ENCODE results near the gene SENP7. TPM values are rescaled to one million over a fixed set of nuclear protein-coding genes. Genes with fewer than 3 reads are reported as not detected.
A peak's percentile ranks its signal among the peaks of the same experiment; 100 is the strongest.

The SENP7 gene
- total and polyA plus RNA-seq, 7 donors, result 2.1 to 33.5 (median 20.2) TPM

GRCh38 chr3:101512396-101512645 lies 691 bp downstream of the SENP7 start:
- Histone ChIP-seq H3K4me3 (peak overlapping the region; percentile 76 to 88 (median 82)), H3K36me3 (no peaks in the 10 kb centered on the region), H3K4me1 (peaks cover 0 to 22% (median 14%) of the 10 kb centered on the region in 4 donors), H3K27ac (peak overlapping the region; percentile 94 to 96 (median 95)), H3K9me3 (no peaks in the 10 kb centered on the region), H3K27me3 (no peaks in the 10 kb centered on the region)
- WGBS, 2 donors, result 0 to 1% methylated on average over 9 of the region's 9 CpGs
- DNase-seq, result no peak
- no peak for TF ChIP-seq EP300 (IDR thresholded peaks at IDR 0.05)
- no peak for TF ChIP-seq POLR2AphosphoS5 (IDR thresholded peaks at IDR 0.05)
- no peak for TF ChIP-seq POLR2A (IDR thresholded peaks at IDR 0.05)
- no peak for TF ChIP-seq CTCF (IDR thresholded peaks at IDR 0.05)
- intact Hi-C loops (cut with DNase I), result loop anchor here (2.0 kb wide), 2 partner anchors 48 to 164 kb away; partner anchors contain the start of genes TRMT10C and ZBTB11

GRCh38 chr3:101509811-101510210 lies 3.2 kb downstream of the SENP7 start:
- no peaks in the 10 kb centered on the region for H3K9me3 ChIP-seq
- H3K27me3 ChIP-seq, result no peaks in the 10 kb centered on the region
- H3K27ac ChIP-seq, result no peak overlapping the region
- intact Hi-C loops (cut with DNase I), result no loop called here
- WGBS, 2 donors, result 86 to 92% methylated on average over 3 of the region's 3 CpGs
- H3K4me3 ChIP-seq, result no peak overlapping the region
- peaks cover 0 to 6% (median 0%) of the 10 kb centered on the region in 4 donors for H3K36me3 ChIP-seq
- TF ChIP-seq POLR2AphosphoS5 (IDR thresholded peaks at IDR 0.05) (no peak), CTCF (IDR thresholded peaks at IDR 0.05) (no peak), EP300 (IDR thresholded peaks at IDR 0.05) (no peak), POLR2A (IDR thresholded peaks at IDR 0.05) (no peak)
- H3K4me1 ChIP-seq, result peaks cover 0 to 22% (median 14%) of the 10 kb centered on the region in 4 donors
- no peak for DNase-seq

GRCh38 chr3:101509281-101509680 lies 3.7 kb downstream of the SENP7 start:
- TF ChIP-seq EP300 (IDR thresholded peaks at IDR 0.05), result no peak
- TF ChIP-seq POLR2AphosphoS5 (IDR thresholded peaks at IDR 0.05), result no peak
- TF ChIP-seq POLR2A (IDR thresholded peaks at IDR 0.05), result no peak
- TF ChIP-seq CTCF (IDR thresholded peaks at IDR 0.05), result no peak
- intact Hi-C loops (cut with DNase I), result no loop called here
- Histone ChIP-seq H3K9me3 (no peaks in the 10 kb centered on the region), H3K36me3 (peaks cover 0 to 6% (median 0%) of the 10 kb centered on the region in 4 donors), H3K4me1 (peaks cover 0 to 22% (median 14%) of the 10 kb centered on the region in 4 donors), H3K27ac (no peak overlapping the region), H3K4me3 (no peak overlapping the region), H3K27me3 (no peaks in the 10 kb centered on the region)
- 84 to 87% methylated on average over 3 of the region's 3 CpGs for WGBS, 2 donors
- DNase-seq, result no peak

GRCh38 chr3:101501783-101502182 lies 11.2 kb downstream of the SENP7 start:
- peaks cover 0 to 8% (median 0%) of the 10 kb centered on the region in 4 donors for H3K4me1 ChIP-seq
- DNase-seq, result no peak
- H3K27ac ChIP-seq, result no peak overlapping the region
- TF ChIP-seq EP300 (IDR thresholded peaks at IDR 0.05), result no peak
- no peak for TF ChIP-seq POLR2AphosphoS5 (IDR thresholded peaks at IDR 0.05)
- TF ChIP-seq CTCF (IDR thresholded peaks at IDR 0.05), result no peak
- TF ChIP-seq POLR2A (IDR thresholded peaks at IDR 0.05), result no peak
- peaks cover 0 to 24% (median 0%) of the 10 kb centered on the region in 4 donors for H3K36me3 ChIP-seq
- no peak overlapping the region for H3K4me3 ChIP-seq
- intact Hi-C loops (cut with DNase I), result no loop called here
- H3K9me3 ChIP-seq, result no peaks in the 10 kb centered on the region
- no peaks in the 10 kb centered on the region for H3K27me3 ChIP-seq
- whole genome bisulfite sequencing, 2 donors, result 81 to 85% methylated on average over 3 of the region's 3 CpGs

- Histone ChIP-seq H3K4me3 (no peak overlapping the region), H3K4me1 (peaks cover 0 to 8% (median 0%) of the 10 kb centered on the region in 4 donors), H3K9me3 (no peaks in the 10 kb centered on the region), H3K27ac (no peak overlapping the region), H3K36me3 (peaks cover 0 to 18% (median 0%) of the 10 kb centered on the region in 4 donors), H3K27me3 (no peaks in the 10 kb centered on the region)
- TF ChIP-seq EP300 (IDR thresholded peaks at IDR 0.05), result no peak
- no peak for TF ChIP-seq POLR2AphosphoS5 (IDR thresholded peaks at IDR 0.05)
- TF ChIP-seq CTCF (IDR thresholded peaks at IDR 0.05), result no peak
- TF ChIP-seq POLR2A (IDR thresholded peaks at IDR 0.05), result no peak
- intact Hi-C loops (cut with DNase I), result no loop called here
- 94 to 97% methylated on average over 1 of the region's 1 CpG for WGBS, 2 donors
- no peak for DNase-seq
Measured at GRCh38 chr3:101500208-101500607, 12.8 kb downstream of the SENP7 start.
